ENCODE data around the gene DMD.
"Not testable (repeated sequence)": the region's sequence is repeated elsewhere in the genome, so short reads cannot be mapped to it uniquely, and the experiment has no call there.

Gene DMD

GRCh38 chrX:33156152-33156726 is 55.1 kb downstream of the DMD start:
- no peak for DNase-seq (ENCODE audit: extremely low read depth in 1 of 2, low read depth in 1 of 2)

- DNase-seq (ENCODE audit: extremely low read depth in 1 of 2, low read depth in 1 of 2), result no peak
These were observed 61.8 kb downstream of the DMD start for GRCh38 chrX:33149580-33149979.

- DNase-seq (ENCODE audit: extremely low read depth in 1 of 2, low read depth in 1 of 2), result no peak
These were observed 62.3 kb downstream of the DMD start for GRCh38 chrX:33149085-33149484.

- DNase-seq (ENCODE audit: extremely low read depth in 1 of 2, low read depth in 1 of 2), result no peak
These were observed 69.0 kb downstream of the DMD start for GRCh38 chrX:33142331-33142730.

GRCh38 chrX:33138677-33139249 is 72.6 kb downstream of the DMD start:
- DNase-seq (ENCODE audit: extremely low read depth in 1 of 2, low read depth in 1 of 2), result no peak

- DNase-seq (ENCODE audit: extremely low read depth in 1 of 2, low read depth in 1 of 2), result no peak
These were observed 77.2 kb downstream of the DMD start for GRCh38 chrX:33134164-33134563.

GRCh38 chrX:33133320-33133719 is 78.0 kb downstream of the DMD start:
- DNase-seq (ENCODE audit: extremely low read depth in 1 of 2, low read depth in 1 of 2), result no peak

- no peak for DNase-seq (ENCODE audit: extremely low read depth in 1 of 2, low read depth in 1 of 2)
These were observed 78.8 kb downstream of the DMD start for GRCh38 chrX:33132569-33132968.

- no peak for DNase-seq (ENCODE audit: extremely low read depth in 1 of 2, low read depth in 1 of 2)
These were observed 81.7 kb downstream of the DMD start for GRCh38 chrX:33129607-33130006.

- no peak for DNase-seq (ENCODE audit: extremely low read depth in 1 of 2, low read depth in 1 of 2)
These were observed 83.1 kb downstream of the DMD start for GRCh38 chrX:33128048-33128805.

GRCh38 chrX:33126469-33126868 is 84.9 kb downstream of the DMD start:
- DNase-seq (ENCODE audit: extremely low read depth in 1 of 2, low read depth in 1 of 2), result no peak

- no peak for DNase-seq (ENCODE audit: extremely low read depth in 1 of 2, low read depth in 1 of 2)
These were observed 101.5 kb downstream of the DMD start for GRCh38 chrX:33109858-33110257.

GRCh38 chrX:33106737-33107136 is 104.6 kb downstream of the DMD start:
- DNase-seq (ENCODE audit: extremely low read depth in 1 of 2, low read depth in 1 of 2), result no peak

- DNase-seq (ENCODE audit: extremely low read depth in 1 of 2, low read depth in 1 of 2), result no peak
These were observed 116.3 kb downstream of the DMD start for GRCh38 chrX:33095079-33095478.

GRCh38 chrX:33087411-33087810 is 123.9 kb downstream of the DMD start:
- DNase-seq (ENCODE audit: extremely low read depth in 1 of 2, low read depth in 1 of 2), result no peak

GRCh38 chrX:33086886-33087285 is 124.5 kb downstream of the DMD start:
- no peak for DNase-seq (ENCODE audit: extremely low read depth in 1 of 2, low read depth in 1 of 2)

- DNase-seq (ENCODE audit: extremely low read depth in 1 of 2, low read depth in 1 of 2), result no peak
These were observed 129.0 kb downstream of the DMD start for GRCh38 chrX:33082371-33082770.

GRCh38 chrX:33078273-33078672 is 133.1 kb downstream of the DMD start:
- DNase-seq (ENCODE audit: extremely low read depth in 1 of 2, low read depth in 1 of 2), result no peak

- DNase-seq (ENCODE audit: extremely low read depth in 1 of 2, low read depth in 1 of 2), result not testable (repeated sequence)
These were observed 137.7 kb downstream of the DMD start for GRCh38 chrX:33073660-33074059.

- DNase-seq (ENCODE audit: extremely low read depth in 1 of 2, low read depth in 1 of 2), result no peak
These were observed 145.9 kb downstream of the DMD start for GRCh38 chrX:33065415-33065814.

- no peak for DNase-seq (ENCODE audit: extremely low read depth in 1 of 2, low read depth in 1 of 2)
These were observed 149.3 kb downstream of the DMD start for GRCh38 chrX:33062041-33062440.

- DNase-seq (ENCODE audit: extremely low read depth in 1 of 2, low read depth in 1 of 2), result no peak
These were observed 158.3 kb downstream of the DMD start for GRCh38 chrX:33053001-33053400.
